Endodermal cell (in vitro differentiated cells): Measurements from ENCODE around the gene HTR5A. TPM values are rescaled to one million over a fixed set of nuclear protein-coding genes. Genes with fewer than 3 reads are reported as not detected.

ENCODE experiments used
- DNase-seq: peaks from one replicate; pipeline ENCODE4 v3.0.0-alpha.2; 2017
- H3K27ac ChIP-seq: 2 replicates; pipeline ENCODE4 v1.5.1; 2013; ENCODE audit warnings: mild to moderate bottlenecking, low read depth, low read length, moderate library complexity
- H3K27me3 ChIP-seq: 2 replicates; pipeline ENCODE4 v1.6.1; 2013; ENCODE audit warnings: mild to moderate bottlenecking, low read length, moderate library complexity; ENCODE audit not compliant: insufficient read depth, control insufficient read depth, poor library complexity, severe bottlenecking
- H3K36me3 ChIP-seq: 2 replicates; pipeline ENCODE4 v1.7.0; 2013; ENCODE audit warnings: mild to moderate bottlenecking, low read length, moderate library complexity; ENCODE audit not compliant: control insufficient read depth, insufficient read depth
- H3K4me1 ChIP-seq: one replicate; pipeline ENCODE4 v1.7.0; 2013; ENCODE audit warnings: low read length; ENCODE audit not compliant: control insufficient read depth, insufficient read depth
- H3K4me3 ChIP-seq: 2 replicates; pipeline ENCODE4 v1.5.1; 2013; ENCODE audit warnings: mild to moderate bottlenecking, low read length, moderate library complexity
- H3K9ac ChIP-seq: 2 replicates; pipeline ENCODE4 v1.6.1; 2013; ENCODE audit warnings: mild to moderate bottlenecking, low read length, moderate library complexity; ENCODE audit not compliant: poor library complexity, severe bottlenecking; ENCODE audit errors: extremely low read depth
- H3K9me3 ChIP-seq: 2 replicates; pipeline ENCODE4 v1.6.1; 2013; ENCODE audit warnings: mild to moderate bottlenecking, low read length, moderate library complexity; ENCODE audit not compliant: control insufficient read depth
- H3K27ac Mint-ChIP-seq: 2 replicates; pipeline ENCODE4 v1.8.0; 2020; ENCODE audit warnings: mixed read lengths
- H3K27me3 Mint-ChIP-seq: 2 replicates; pipeline ENCODE4 v1.8.0; 2021; ENCODE audit warnings: mild to moderate bottlenecking, mixed read lengths; ENCODE audit not compliant: insufficient read depth
- H3K36me3 Mint-ChIP-seq: 2 replicates; pipeline ENCODE4 v1.8.0; 2020; ENCODE audit warnings: low read depth, mixed read lengths
- H3K4me1 Mint-ChIP-seq: 2 replicates; pipeline ENCODE4 v1.8.0; 2020; ENCODE audit warnings: mixed read lengths
- H3K4me3 Mint-ChIP-seq: 2 replicates; pipeline ENCODE4 v1.8.0; 2020; ENCODE audit warnings: mild to moderate bottlenecking, moderate library complexity, mixed read lengths
- H3K9me3 Mint-ChIP-seq: 2 replicates; pipeline ENCODE4 v1.8.0; 2020; ENCODE audit warnings: mild to moderate bottlenecking, mixed read lengths
- WGBS, 2 experiments: methylation state at CpG; one replicate each; pipeline versions ENCODE4 v1.1.5 to v1.1.7; 2013; ENCODE audit warnings: missing lambda C conversion rate in 2 of 2, mixed read lengths in 1 of 2; ENCODE audit not compliant: insufficient coverage in 1 of 2, insufficient read length in 1 of 2; 5-methylcytosine and 5-hydroxymethylcytosine counted together
- total RNA-seq, 2 donors: library from RNA; stranded (reverse); fragmentation: NEBNext Ultra II Directional in 1 of 2; extraction: Animal tissue kit (Norgen Biotek cat#: 25700) in 1 of 2; gene quantifications; 2 replicates in 1 of 2; 3 replicates in 1 of 2; pipeline ENCODE4 v1.2.1, GENCODE V29; 2021
- TF ChIP-seq, protein P1 (sequence below): fragments of 200-600 bp; sonication (generic); conservative IDR thresholded peaks from 2 replicates; pipeline ENCODE4 v1.5.0; 2021; ENCODE audit warnings: antibody characterized with exemption, mild to moderate bottlenecking

The HTR5A gene
- total RNA-seq, 2 donors from 2014 or later: 0.11 to 0.46 TPM

DNA sequence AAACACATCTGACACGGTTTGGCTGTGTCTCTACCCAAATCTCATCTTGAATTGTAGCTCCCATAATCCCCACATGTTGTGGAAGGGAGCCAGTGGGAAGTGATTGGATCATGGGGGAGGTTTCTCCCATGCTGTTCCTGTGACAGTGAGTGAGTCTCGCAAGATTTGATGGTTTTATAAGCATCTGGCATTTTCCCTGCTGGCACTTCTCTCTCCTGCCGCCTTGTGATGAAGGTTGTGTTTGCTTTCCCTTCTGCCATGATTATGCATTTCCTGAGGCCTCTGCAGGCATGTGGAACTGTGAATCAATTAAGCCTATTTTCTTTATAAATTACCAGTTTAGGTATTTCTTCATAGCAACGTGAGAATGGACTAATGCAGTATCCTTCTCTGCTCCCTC is 5.9 kb upstream of the HTR5A start:
- H3K27me3 ChIP-seq: peaks cover 16% of the 10 kb centered on the region
- no peak overlapping the region for H3K9ac ChIP-seq
- H3K4me1 Mint-ChIP-seq: peaks cover 10% of the 10 kb centered on the region
- no peak overlapping the region for H3K4me3 ChIP-seq
- H3K27ac ChIP-seq: no peak overlapping the region
- H3K36me3 ChIP-seq: no peaks in the 10 kb centered on the region
- peaks cover 4% of the 10 kb centered on the region for H3K27me3 Mint-ChIP-seq
- H3K9me3 Mint-ChIP-seq: no peaks in the 10 kb centered on the region
- H3K4me1 ChIP-seq: no peaks in the 10 kb centered on the region
- TF ChIP-seq, protein P1, sequence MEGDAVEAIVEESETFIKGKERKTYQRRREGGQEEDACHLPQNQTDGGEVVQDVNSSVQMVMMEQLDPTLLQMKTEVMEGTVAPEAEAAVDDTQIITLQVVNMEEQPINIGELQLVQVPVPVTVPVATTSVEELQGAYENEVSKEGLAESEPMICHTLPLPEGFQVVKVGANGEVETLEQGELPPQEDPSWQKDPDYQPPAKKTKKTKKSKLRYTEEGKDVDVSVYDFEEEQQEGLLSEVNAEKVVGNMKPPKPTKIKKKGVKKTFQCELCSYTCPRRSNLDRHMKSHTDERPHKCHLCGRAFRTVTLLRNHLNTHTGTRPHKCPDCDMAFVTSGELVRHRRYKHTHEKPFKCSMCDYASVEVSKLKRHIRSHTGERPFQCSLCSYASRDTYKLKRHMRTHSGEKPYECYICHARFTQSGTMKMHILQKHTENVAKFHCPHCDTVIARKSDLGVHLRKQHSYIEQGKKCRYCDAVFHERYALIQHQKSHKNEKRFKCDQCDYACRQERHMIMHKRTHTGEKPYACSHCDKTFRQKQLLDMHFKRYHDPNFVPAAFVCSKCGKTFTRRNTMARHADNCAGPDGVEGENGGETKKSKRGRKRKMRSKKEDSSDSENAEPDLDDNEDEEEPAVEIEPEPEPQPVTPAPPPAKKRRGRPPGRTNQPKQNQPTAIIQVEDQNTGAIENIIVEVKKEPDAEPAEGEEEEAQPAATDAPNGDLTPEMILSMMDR: no peak
- no peak overlapping the region for H3K27ac Mint-ChIP-seq
- WGBS, 2 experiments: 64 to 82% methylated on average over 3 to 4 of the region's 4 CpGs
- H3K36me3 Mint-ChIP-seq: no peaks in the 10 kb centered on the region
- H3K4me3 Mint-ChIP-seq: no peak overlapping the region
- no peaks in the 10 kb centered on the region for H3K9me3 ChIP-seq
- DNase-seq: no peak

DNA sequence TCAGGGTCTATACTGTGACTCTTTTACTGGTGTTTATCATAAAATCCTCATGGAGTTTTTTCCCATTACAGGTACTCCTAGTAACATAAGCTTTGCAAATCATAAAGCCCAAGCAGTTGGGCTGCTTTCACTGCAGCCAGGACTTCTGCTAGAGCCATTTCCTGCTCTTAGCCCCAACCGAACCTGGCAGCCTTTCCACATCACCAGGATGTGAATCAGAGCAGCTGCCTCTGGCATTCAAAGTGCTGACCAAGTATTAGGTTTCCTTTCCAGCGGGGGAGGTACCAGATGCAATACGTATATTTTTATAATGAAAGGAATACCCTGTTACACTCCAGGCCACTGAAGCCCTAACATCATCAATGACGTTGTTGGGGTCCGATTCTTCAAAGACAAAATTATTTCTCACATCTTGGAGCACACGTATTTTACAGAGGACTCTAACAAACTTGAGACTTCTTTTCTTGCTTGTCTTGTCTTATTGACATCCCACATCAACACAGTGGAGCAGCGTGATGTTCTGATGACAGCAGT is 3.6 kb upstream of the HTR5A start:
- H3K4me3 Mint-ChIP-seq: no peak overlapping the region
- no peak overlapping the region for H3K27ac Mint-ChIP-seq
- Histone ChIP-seq H3K27ac (no peak overlapping the region), H3K4me3 (no peak overlapping the region), H3K4me1 (no peaks in the 10 kb centered on the region), H3K9ac (no peak overlapping the region), H3K9me3 (no peaks in the 10 kb centered on the region), H3K36me3 (no peaks in the 10 kb centered on the region), H3K27me3 (peaks cover 34% of the 10 kb centered on the region)
- no peak for DNase-seq
- H3K36me3 Mint-ChIP-seq: no peaks in the 10 kb centered on the region
- 65 to 80% methylated on average over 5 to 7 of the region's 7 CpGs for WGBS, 2 experiments
- H3K9me3 Mint-ChIP-seq: peaks cover 3% of the 10 kb centered on the region
- H3K27me3 Mint-ChIP-seq: peaks cover 16% of the 10 kb centered on the region
- TF ChIP-seq, protein P1: no peak
- H3K4me1 Mint-ChIP-seq: peaks cover 4% of the 10 kb centered on the region

DNA sequence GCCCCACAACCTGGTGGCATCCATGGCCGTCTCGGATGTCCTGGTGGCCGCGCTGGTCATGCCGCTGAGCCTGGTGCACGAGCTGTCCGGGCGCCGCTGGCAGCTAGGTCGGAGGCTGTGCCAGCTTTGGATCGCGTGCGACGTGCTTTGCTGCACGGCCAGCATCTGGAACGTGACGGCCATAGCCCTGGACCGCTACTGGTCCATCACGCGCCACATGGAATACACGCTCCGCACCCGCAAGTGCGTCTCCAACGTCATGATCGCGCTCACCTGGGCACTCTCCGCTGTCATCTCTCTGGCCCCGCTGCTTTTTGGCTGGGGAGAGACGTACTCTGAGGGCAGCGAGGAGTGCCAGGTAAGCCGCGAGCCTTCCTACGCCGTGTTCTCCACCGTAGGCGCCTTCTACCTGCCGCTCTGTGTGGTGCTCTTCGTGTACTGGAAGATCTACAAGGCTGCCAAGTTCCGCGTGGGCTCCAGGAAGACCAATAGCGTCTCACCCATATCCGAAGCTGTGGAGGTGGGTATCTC is 1.1 kb downstream of the HTR5A start:
- Mint-ChIP-seq H3K27ac (no peak overlapping the region), H3K27me3 (peaks cover 30% of the 10 kb centered on the region), H3K9me3 (peaks cover 3% of the 10 kb centered on the region), H3K4me1 (peaks cover 8% of the 10 kb centered on the region), H3K36me3 (no peaks in the 10 kb centered on the region), H3K4me3 (no peak overlapping the region)
- 89 to 93% methylated on average over 38 to 43 of the region's 43 CpGs for WGBS, 2 experiments
- no peak overlapping the region for H3K9ac ChIP-seq
- no peak for DNase-seq
- H3K4me3 ChIP-seq: no peak overlapping the region
- no peaks in the 10 kb centered on the region for H3K9me3 ChIP-seq
- H3K27ac ChIP-seq: no peak overlapping the region
- TF ChIP-seq, protein P1: no peak
- no peaks in the 10 kb centered on the region for H3K4me1 ChIP-seq
- no peaks in the 10 kb centered on the region for H3K36me3 ChIP-seq
- peaks cover 49% of the 10 kb centered on the region for H3K27me3 ChIP-seq
